H1 (cell line): Measurements from ENCODE around the gene CSF1. TPM values are rescaled to one million over a fixed set of nuclear protein-coding genes. Genes with fewer than 3 reads are reported as not detected.

ENCODE experiments used
- CTCF ChIA-PET: fragments of 300-600 bp; sonication (Branson Sonifier 250); formaldehyde crosslinking; loops from one replicate; lab custom pipeline; 2021; ENCODE audit not compliant: partially characterized antibody; lab: Charles Lee
- POLR2A ChIA-PET: fragments of 300-600 bp; sonication (Branson Sonifier 250); formaldehyde crosslinking; loops from one replicate; lab custom pipeline; 2021; ENCODE audit warnings: inconsistent platforms; ENCODE audit not compliant: partially characterized antibody; lab: Charles Lee
- DNase-seq, 2 experiments: peaks; one replicate each; pipeline versions ENCODE4 v3.0.0 to v3.0.0-alpha.2; 2010 to 2022; ENCODE audit warnings: low spot score in 2 of 2, low read depth in 1 of 2, mixed read lengths in 1 of 2
- FAIRE-seq: peaks from 2 replicates; lab custom pipeline; 2011; peaks lifted over from hg19 to GRCh38; lab: Jason Lieb, UNC
- H2AFZ ChIP-seq: 2 replicates; pipeline ENCODE4 v1.8.1; 2012; ENCODE audit warnings: low read length, inconsistent platforms
- H2AK5ac ChIP-seq: 2 replicates; pipeline ENCODE4 v1.6.1; 2013; ENCODE audit warnings: low read depth, low read length
- H2BK120ac ChIP-seq: replicated peaks from 2 replicates; pipeline ENCODE3; 2013; ENCODE audit warnings: low read depth, low read length, inconsistent platforms
- H2BK12ac ChIP-seq: 2 replicates; pipeline ENCODE4 v1.6.1; 2013; ENCODE audit warnings: low read depth, low read length
- H2BK15ac ChIP-seq: 2 replicates; pipeline ENCODE4 v1.6.1; 2013; ENCODE audit warnings: low read length
- H2BK20ac ChIP-seq: 2 replicates; pipeline ENCODE4 v1.6.1; 2013; ENCODE audit warnings: low read length
- H2BK5ac ChIP-seq: 2 replicates; pipeline ENCODE4 v1.6.1; 2013; ENCODE audit warnings: low read depth, low read length
- H3K14ac ChIP-seq: 2 replicates; pipeline ENCODE4 v1.6.1; 2013; ENCODE audit warnings: inconsistent platforms; ENCODE audit not compliant: insufficient read length
- H3K18ac ChIP-seq: 2 replicates; pipeline ENCODE4 v1.6.1; 2013; ENCODE audit warnings: low read length; ENCODE audit errors: extremely low read depth
- H3K23ac ChIP-seq: 2 replicates; pipeline ENCODE4 v1.6.1; 2013; ENCODE audit warnings: inconsistent platforms; ENCODE audit not compliant: insufficient read length
- H3K23me2 ChIP-seq: 2 replicates; pipeline ENCODE4 v1.6.1; 2013; ENCODE audit warnings: low read depth, low read length
- H3K27ac ChIP-seq: 2 replicates; pipeline ENCODE4 v1.6.1; 2011; ENCODE audit warnings: low read depth, low read length, inconsistent platforms
- H3K27me3 ChIP-seq, 4 experiments: replicated peaks in 1 of 4; 1 replicate in 1 of 4; 2 replicates in 3 of 4; pipeline versions ENCODE4 v1.6.1 to v1.8.1; 2011 to 2013; ENCODE audit warnings: low read length in 3 of 4, mild to moderate bottlenecking in 3 of 4, inconsistent platforms in 2 of 4, mixed read lengths in 2 of 4, moderate library complexity in 1 of 4; ENCODE audit not compliant: control insufficient read depth in 3 of 4, insufficient read depth in 3 of 4; ENCODE audit errors: extremely low read depth in 1 of 4
- H3K36me3 ChIP-seq, 4 experiments: 2 replicates each; pipeline versions ENCODE4 v1.6.1 to v1.8.1; 2011 to 2013; ENCODE audit warnings: mild to moderate bottlenecking in 4 of 4, low read length in 3 of 4, moderate library complexity in 2 of 4, control low read depth in 1 of 4, inconsistent platforms in 1 of 4; ENCODE audit not compliant: insufficient read depth in 4 of 4, control insufficient read depth in 2 of 4
- H3K4ac ChIP-seq: replicated peaks from 2 replicates; pipeline ENCODE3; 2013; ENCODE audit warnings: low read length, low read depth, mixed read lengths, inconsistent platforms; ENCODE audit not compliant: insufficient read length
- H3K4me1 ChIP-seq, 4 experiments: replicated peaks in 1 of 4; 1 replicate in 1 of 4; 2 replicates in 3 of 4; pipeline versions ENCODE4 v1.6.1 to v1.8.1; 2011 to 2013; ENCODE audit warnings: low read length in 3 of 4, inconsistent platforms in 2 of 4, mixed read lengths in 1 of 4; ENCODE audit not compliant: insufficient read depth in 4 of 4, control insufficient read depth in 3 of 4
- H3K4me2 ChIP-seq, 2 experiments: 2 replicates each; pipeline versions ENCODE4 v1.6.1 to v1.8.1; 2011 to 2013; ENCODE audit warnings: low read depth in 2 of 2, low read length in 2 of 2, control low read depth in 1 of 2, inconsistent platforms in 1 of 2, mild to moderate bottlenecking in 1 of 2; ENCODE audit not compliant: insufficient read depth in 1 of 2
- H3K4me3 ChIP-seq, 4 experiments: fragments of 200-600, 300-600 bp in 1 of 4; sonication (generic), shearing (Covaris generic), sonication (Bioruptor Twin) in 1 of 4; 2 replicates each; pipeline versions ENCODE4 v1.5.1 to v1.8.1; 2011 to 2016; ENCODE audit warnings: low read length in 4 of 4, low read depth in 3 of 4, control low read depth in 2 of 4, inconsistent platforms in 2 of 4, mild to moderate bottlenecking in 2 of 4, mixed read lengths in 1 of 4, moderate library complexity in 1 of 4; ENCODE audit not compliant: insufficient read depth in 2 of 4; ENCODE audit errors: extremely low read depth in 1 of 4
- H3K56ac ChIP-seq: replicated peaks from 2 replicates; pipeline ENCODE3; 2013; ENCODE audit warnings: low read depth, mild to moderate bottlenecking, mixed read lengths, low read length, inconsistent platforms; ENCODE audit not compliant: insufficient read length
- H3K79me1 ChIP-seq: 2 replicates; pipeline ENCODE4 v1.6.1; 2013; ENCODE audit warnings: low read depth, low read length, control low read depth
- H3K79me2 ChIP-seq, 2 experiments: 2 replicates each; pipeline versions ENCODE4 v1.6.1 to v1.8.1; 2012 to 2013; ENCODE audit warnings: low read length in 2 of 2, mild to moderate bottlenecking in 2 of 2, inconsistent platforms in 1 of 2; ENCODE audit not compliant: insufficient read depth in 2 of 2, control insufficient read depth in 1 of 2
- H3K9ac ChIP-seq, 4 experiments: replicated peaks in 1 of 4; 1 replicate in 1 of 4; 2 replicates in 3 of 4; pipeline versions ENCODE4 v1.6.1 to v1.8.1; 2011 to 2013; ENCODE audit warnings: low read depth in 3 of 4, low read length in 3 of 4, control low read depth in 2 of 4, mild to moderate bottlenecking in 2 of 4, moderate library complexity in 2 of 4, inconsistent platforms in 1 of 4; ENCODE audit errors: extremely low read depth in 1 of 4
- H3K9me3 ChIP-seq, 2 experiments: 2 replicates each; pipeline versions ENCODE4 v1.6.1 to v1.8.1; 2012 to 2013; ENCODE audit warnings: mild to moderate bottlenecking in 2 of 2, moderate library complexity in 2 of 2, control low read depth in 1 of 2, inconsistent platforms in 1 of 2, low read depth in 1 of 2, low read length in 1 of 2, mixed read lengths in 1 of 2; ENCODE audit not compliant: insufficient read depth in 2 of 2
- H4K20me1 ChIP-seq, 2 experiments: replicated peaks in 1 of 2; 2 replicates each; pipeline versions ENCODE3 to v1.8.1; 2011 to 2013; ENCODE audit warnings: inconsistent platforms in 2 of 2, low read length in 2 of 2, mild to moderate bottlenecking in 1 of 2; ENCODE audit not compliant: insufficient read depth in 2 of 2, control insufficient read depth in 1 of 2
- H4K5ac ChIP-seq: 2 replicates; pipeline ENCODE4 v1.6.1; 2013; ENCODE audit warnings: low read length, low read depth, mixed read lengths, inconsistent platforms; ENCODE audit not compliant: insufficient read length
- H4K8ac ChIP-seq: 2 replicates; pipeline ENCODE4 v1.8.0; 2013; ENCODE audit warnings: mild to moderate bottlenecking, moderate library complexity, low read length, inconsistent platforms; ENCODE audit not compliant: insufficient read depth; ENCODE audit errors: extremely low read depth
- H4K91ac ChIP-seq: replicated peaks from 2 replicates; pipeline ENCODE3; 2013; ENCODE audit warnings: low read length, mixed read lengths, inconsistent platforms; ENCODE audit not compliant: insufficient read length
- EZH2 ChIP-seq: fragments of 200-600 bp; sonication (generic); IDR thresholded peaks from 2 replicates; pipeline ENCODE4 v1.7.1; 2012; ENCODE audit warnings: low read depth, mild to moderate bottlenecking, moderate library complexity, low read length, inconsistent platforms; ENCODE audit not compliant: severe bottlenecking
- JUND ChIP-seq: IDR thresholded peaks from 2 replicates; pipeline ENCODE4 v1.6.1; 2011; ENCODE audit warnings: mild to moderate bottlenecking, improper control_type of control experiment, low read length
- POLR2A ChIP-seq, 2 experiments: IDR thresholded peaks; 1 replicate in 1 of 2; 2 replicates in 1 of 2; pipeline ENCODE4 v1.6.1; 2011; ENCODE audit warnings: low read depth in 2 of 2, low read length in 2 of 2, mild to moderate bottlenecking in 2 of 2; ENCODE audit errors: control extremely low read depth in 1 of 2
- RBBP5 ChIP-seq: IDR thresholded peaks from 2 replicates; pipeline ENCODE4 v1.7.1; 2012; ENCODE audit warnings: low read depth, mild to moderate bottlenecking, inconsistent platforms, low read length, moderate library complexity, borderline replicate concordance
- RFX5 ChIP-seq: IDR thresholded peaks from 2 replicates; pipeline ENCODE4 v1.6.1; 2011; ENCODE audit warnings: low read depth, low read length, improper control_type of control experiment, borderline replicate concordance
- SAP30 ChIP-seq: fragments of 300-600 bp; sonication (generic); IDR thresholded peaks from 2 replicates; pipeline ENCODE4 v1.7.1; 2012; ENCODE audit warnings: low read length, moderate library complexity, mild to moderate bottlenecking, inconsistent platforms; ENCODE audit not compliant: insufficient read depth, insufficient replicate concordance
- SIN3A ChIP-seq, 2 experiments: IDR thresholded peaks in 1 of 2; conservative IDR thresholded peaks in 1 of 2; 2 replicates each; pipeline ENCODE4 v1.6.1; 2011 to 2012; ENCODE audit warnings: low read length in 2 of 2, improper control_type of control experiment in 1 of 2, low read depth in 1 of 2, mild to moderate bottlenecking in 1 of 2
- SP2 ChIP-seq: IDR thresholded peaks from 2 replicates; pipeline ENCODE4 v1.6.1; 2012; ENCODE audit warnings: mild to moderate bottlenecking, low read length, inconsistent platforms
- TAF7 ChIP-seq: optimal IDR thresholded peaks from 2 replicates; pipeline ENCODE3; 2011; ENCODE audit warnings: low read depth, mild to moderate bottlenecking, inconsistent platforms, low read length, moderate library complexity, borderline replicate concordance
- YY1 ChIP-seq: IDR thresholded peaks from 2 replicates; pipeline ENCODE4 v1.6.1; 2011; ENCODE audit warnings: low read depth, mild to moderate bottlenecking, low read length
- WGBS, 2 experiments: shearing (Covaris generic) in 1 of 2; methylation state at CpG; one replicate each; pipeline versions ENCODE4 v1.1.6 to v1.1.7; 2013 to 2015; ENCODE audit warnings: low lambda C conversion rate in 2 of 2, mixed read lengths in 2 of 2, inconsistent platforms in 1 of 2, low coverage in 1 of 2, missing lambda C conversion rate in 1 of 2; ENCODE audit not compliant: insufficient replicate concordance in 2 of 2, insufficient coverage in 1 of 2, insufficient read length in 1 of 2; ENCODE audit errors: extremely low coverage in 1 of 2, missing lambda C conversion rate in 1 of 2; 5-methylcytosine and 5-hydroxymethylcytosine counted together
- polyA plus RNA-seq, 7 experiments: library from polyadenylated mRNA; depleted of rRNA in 3 of 7; stranded (reverse) in 5 of 7; unstranded in 2 of 7; fragments of >200 nt in 5 of 7; fragments of 200-250 nt in 2 of 7; gene quantifications; 1 replicate in 5 of 7; 2 replicates in 1 of 7; 4 replicates in 1 of 7; pipeline versions ENCODE4 v1.2.1 to v1.2.3, GENCODE V29; 2011 to 2013; ENCODE audit warnings: missing spikeins in 2 of 7, mixed read lengths in 2 of 7
- total RNA-seq: library from RNA; stranded (reverse); fragmentation: NEBNext Ultra II Directional; extraction: Animal tissue kit (Norgen Biotek cat#: 25700); gene quantifications from 2 replicates; pipeline ENCODE4 v1.2.1, GENCODE V29; 2021

The CSF1 gene
- total and polyA plus RNA-seq, 2 of the 8 experiments (the other 6 are each of a cell fraction or from before 2014, with no cell fraction given): 3.3 to 5.4 TPM

DNA sequence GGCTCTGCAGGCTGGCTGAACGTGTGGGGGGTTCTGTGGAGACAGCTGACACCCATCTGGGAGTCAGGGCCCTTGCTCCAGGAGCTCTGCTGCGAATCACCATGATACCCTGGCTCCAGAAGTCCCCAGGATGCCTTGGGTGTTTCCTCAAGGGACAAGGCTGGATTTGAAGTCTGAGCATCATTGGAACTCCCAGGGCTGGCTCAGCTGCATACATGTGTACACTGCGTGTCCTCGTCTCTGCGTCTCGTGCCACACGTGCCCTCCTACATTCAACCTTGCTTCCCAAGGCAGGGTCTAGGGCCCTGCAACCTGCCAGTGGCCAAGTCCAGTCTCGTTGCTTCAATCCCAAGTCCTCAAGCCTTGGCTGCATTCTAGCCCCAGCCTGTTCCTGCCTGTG is 11.7 kb downstream of the CSF1 start:
- no peaks in the 10 kb centered on the region; a peak in 1 of 7 replicates for H3K4me1 ChIP-seq
- H3K36me3 ChIP-seq: no peaks in the 10 kb centered on the region; a peak in 3 of 8 replicates
- H3K4ac ChIP-seq: no peak overlapping the region
- H3K9me3 ChIP-seq: no peaks in the 10 kb centered on the region
- no peak overlapping the region for H3K27ac ChIP-seq
- no peak overlapping the region for H3K23ac ChIP-seq
- no peaks in the 10 kb centered on the region for H4K20me1 ChIP-seq
- H2AFZ ChIP-seq: no peak overlapping the region
- H4K8ac ChIP-seq: no peak overlapping the region
- no peak overlapping the region for H2BK20ac ChIP-seq
- FAIRE-seq (no peak), DNase-seq (no peak)
- ChIA-PET POLR2A (interaction anchor here (0.6 kb wide), 1 partner anchor 14 kb away, joined by 3 read pairs; no protein-coding TSS in a partner anchor), CTCF (interaction anchor here (0.7 to 20.1 kb wide), 17 partner anchors 7 to 183 kb away, joined by 3 to 333 read pairs (median 6); partner anchors contain the start of genes AHCYL1 and CSF1)
- no peaks in the 10 kb centered on the region for H3K79me1 ChIP-seq
- no peak overlapping the region for H2AK5ac ChIP-seq
- no peak overlapping the region for H3K4me2 ChIP-seq
- H3K9ac ChIP-seq: no peak overlapping the region
- no peak overlapping the region for H3K56ac ChIP-seq
- TF ChIP-seq YY1 (no peak), SAP30 (no peak), JUND (no peak), SIN3A (conservative IDR thresholded peaks at IDR 0.05 in 1 of 2, IDR thresholded peaks at IDR 0.05 in 1 of 2; ENCODE audit: low read depth in 1 of 2, low read length in 2 of 2) (no peak), RFX5 (no peak), EZH2 (no peak), POLR2A (IDR thresholded peaks at IDR 0.05; ENCODE audit: control extremely low read depth in 1 of 2, low read depth in 2 of 2, low read length in 2 of 2) (no peak), RBBP5 (no peak), SP2 (no peak), TAF7 (no peak)
- 89% methylated on average over 8 of the region's 8 CpGs; no CpG with 5 or more reads in 1 of the 2 experiments for WGBS, 2 experiments
- H3K27me3 ChIP-seq: no peaks in the 10 kb centered on the region
- H2BK5ac ChIP-seq: no peak overlapping the region
- no peaks in the 10 kb centered on the region for H3K79me2 ChIP-seq
- H3K4me3 ChIP-seq: no peak overlapping the region
- H4K5ac ChIP-seq: no peak overlapping the region
- no peak overlapping the region for H2BK15ac ChIP-seq
- no peak overlapping the region for H2BK12ac ChIP-seq
- no peak overlapping the region for H4K91ac ChIP-seq
- H2BK120ac ChIP-seq: no peak overlapping the region
- H3K18ac ChIP-seq: no peak overlapping the region
- no peaks in the 10 kb centered on the region for H3K23me2 ChIP-seq
- no peak overlapping the region for H3K14ac ChIP-seq
